Fibroblast of mammary gland (primary cell): Measurements from ENCODE around the gene PAX6.

Experiments used
- DNase-seq: peaks from one replicate; pipeline ENCODE4 v3.0.0-alpha.2; 2010; ENCODE audit warnings: low read depth
- H3K4me3 ChIP-seq: 2 replicates; pipeline ENCODE4 v1.5.1; 2011; ENCODE audit warnings: low read depth, mild to moderate bottlenecking, low read length, moderate library complexity; ENCODE audit not compliant: control insufficient read depth
- CTCF ChIP-seq: conservative IDR thresholded peaks from 2 replicates; pipeline ENCODE4 v1.5.1; 2011; ENCODE audit warnings: low read depth, low read length, inconsistent platforms; ENCODE audit not compliant: control insufficient read depth, insufficient read depth

The PAX6 gene

GRCh38 chr11:31792036-31792435 is 19.1 kb downstream of the PAX6 start:
- DNase-seq: no peak
- no peak for TF ChIP-seq CTCF
- H3K4me3 ChIP-seq: no peak overlapping the region

GRCh38 chr11:31790649-31791048 is 20.5 kb downstream of the PAX6 start:
- no peak for TF ChIP-seq CTCF
- no peak for DNase-seq

GRCh38 chr11:31788085-31788484 is 23.0 kb downstream of the PAX6 start:
- TF ChIP-seq CTCF: no peak
- H3K4me3 ChIP-seq: no peak overlapping the region

More at GRCh38 chr11:31790649-31791048, 20.5 kb downstream of the PAX6 start:
- H3K4me3 ChIP-seq: no peak overlapping the region

GRCh38 chr11:31786996-31787685 is 24.0 kb downstream of the PAX6 start:
- no peak overlapping the region for H3K4me3 ChIP-seq
- no peak for TF ChIP-seq CTCF
- DNase-seq: no peak

More at GRCh38 chr11:31788085-31788484, 23.0 kb downstream of the PAX6 start:
- no peak for DNase-seq

- no peak for DNase-seq
- no peak overlapping the region for H3K4me3 ChIP-seq
- TF ChIP-seq CTCF: no peak
Observed at GRCh38 chr11:31784611-31785010, 26.5 kb downstream of the PAX6 start.

- H3K4me3 ChIP-seq: no peak overlapping the region
- TF ChIP-seq CTCF: no peak
- no peak for DNase-seq
Observed at GRCh38 chr11:31783252-31783651, 27.9 kb downstream of the PAX6 start.
